Hepatocyte (in vitro differentiated cells): ENCODE data around the gene PYGM.

Experiments used
- CTCF ChIP-seq: fragments of 200-600 bp; sonication (generic); IDR thresholded peaks from 2 replicates; pipeline ENCODE4 v1.5.1; 2016; ENCODE audit warnings: antibody characterized with exemption, mild to moderate bottlenecking; ENCODE audit not compliant: poor library complexity
- EZH2 ChIP-seq: fragments of 200-600 bp; sonication (generic); IDR thresholded peaks from 2 replicates; pipeline ENCODE4 v1.6.1; 2016; ENCODE audit warnings: antibody characterized with exemption, mild to moderate bottlenecking, borderline replicate concordance

- TF ChIP-seq EZH2 (no peak), CTCF (no peak)
Measured at GRCh38 chr11:64714666-64715065, 45.1 kb downstream of the PYGM start.
